ENCODE measurements around the gene C2orf81. TPM values are rescaled to one million over a fixed set of nuclear protein-coding genes. Genes with fewer than 3 reads are reported as not detected.

C2orf81 gene
- total RNA-seq, 1 donor from 2014 or later, result 0.62 TPM

Other genes with a start within 250 kb of the C2orf81 start
- gene MOB1A, start 242.7 kb downstream of the C2orf81 start, total RNA-seq, result 52.6 TPM
- 37.0 TPM for gene MTHFD2, start 223.0 kb downstream of the C2orf81 start, total RNA-seq
- 2.2 TPM for gene SLC4A5, start 78.2 kb downstream of the C2orf81 start, total RNA-seq
- gene DCTN1, start 41.3 kb downstream of the C2orf81 start, total RNA-seq, result 97.2 TPM
- 30.7 TPM for gene WDR54, start 111 bp upstream of the C2orf81 start, total RNA-seq
- gene RTKN, start 20.3 kb upstream of the C2orf81 start, total RNA-seq, result 6.7 TPM
- gene INO80B, start 33.5 kb upstream of the C2orf81 start, total RNA-seq, result 15.3 TPM
- 23.6 TPM for gene WBP1, start 36.8 kb upstream of the C2orf81 start, total RNA-seq
- 22.5 TPM for gene MOGS, start 43.8 kb upstream of the C2orf81 start, total RNA-seq
- 11.5 TPM for gene MRPL53, start 51.1 kb upstream of the C2orf81 start, total RNA-seq
- 35.6 TPM for gene CCDC142, start 61.4 kb upstream of the C2orf81 start, total RNA-seq
- 5.9 TPM for gene TTC31, start 61.5 kb upstream of the C2orf81 start, total RNA-seq
- not detected for gene LBX2, start 78.0 kb upstream of the C2orf81 start, total RNA-seq
- 6.4 TPM for gene PCGF1, start 86.1 kb upstream of the C2orf81 start, total RNA-seq
- not detected for gene TLX2, start 92.8 kb upstream of the C2orf81 start, total RNA-seq
- gene DQX1, start 104.6 kb upstream of the C2orf81 start, total RNA-seq, result not detected
- gene AUP1, start 108.1 kb upstream of the C2orf81 start, total RNA-seq, result 40.4 TPM
- gene HTRA2, start 108.3 kb upstream of the C2orf81 start, total RNA-seq, result 56.3 TPM
- 16.1 TPM for gene LOXL3, start 132.3 kb upstream of the C2orf81 start, total RNA-seq
- gene DOK1, start 133.1 kb upstream of the C2orf81 start, total RNA-seq, result 3.4 TPM
- not detected for gene M1AP, start 226.7 kb upstream of the C2orf81 start, total RNA-seq
- gene SEMA4F, start 232.6 kb upstream of the C2orf81 start, total RNA-seq, result 15.3 TPM

Measured in occipital lobe (tissue), 1 donor.